Gastrocnemius medialis (tissue), 4 donors: ENCODE results near the gene HSD3B2.

Experiments
- CTCF ChIP-seq, 5 experiments: fragments of 450-650 bp in 3 of 5; fragments of 200-600 bp in 2 of 5; sonication (generic) in 2 of 5; IDR thresholded peaks in 4 of 5; conservative IDR thresholded peaks in 1 of 5; 1 replicate in 4 of 5; 2 replicates in 1 of 5; pipeline ENCODE4 v1.5.1; 2016 to 2019; ENCODE audit warnings: antibody characterized with exemption in 5 of 5, mild to moderate bottlenecking in 3 of 5, moderate library complexity in 3 of 5
- POLR2A ChIP-seq, 2 donors: fragments of 450-650 bp; IDR thresholded peaks; one replicate each; pipeline ENCODE4 v1.6.1; 2017; ENCODE audit warnings: antibody characterized with exemption in 2 of 2, mild to moderate bottlenecking in 2 of 2, moderate library complexity in 2 of 2

- TF ChIP-seq CTCF (IDR thresholded peaks at IDR 0.05 in 4 of 5, conservative IDR thresholded peaks at IDR 0.05 in 1 of 5) (no peak), POLR2A (IDR thresholded peaks at IDR 0.05) (no peak)
Observed at GRCh38 chr1:119435052-119435451, 20.1 kb downstream of the HSD3B2 start.
